DND-41 (cell line): Measurements from ENCODE around the gene NFIB.

ENCODE experiments used
- EZH2 ChIP-seq: IDR thresholded peaks from 3 replicates; pipeline ENCODE4 v1.6.1; 2012; ENCODE audit warnings: borderline replicate concordance, low read depth, mild to moderate bottlenecking, moderate library complexity, low read length, inconsistent platforms; ENCODE audit not compliant: severe bottlenecking
- TF ChIP-seq, protein P1 (sequence below): IDR thresholded peaks from 2 replicates; pipeline ENCODE4 v1.5.1; 2012; ENCODE audit warnings: borderline replicate concordance, low read length, moderate library complexity, mild to moderate bottlenecking; ENCODE audit not compliant: poor library complexity, severe bottlenecking; ENCODE audit errors: extremely low read depth

- TF ChIP-seq, protein P1, sequence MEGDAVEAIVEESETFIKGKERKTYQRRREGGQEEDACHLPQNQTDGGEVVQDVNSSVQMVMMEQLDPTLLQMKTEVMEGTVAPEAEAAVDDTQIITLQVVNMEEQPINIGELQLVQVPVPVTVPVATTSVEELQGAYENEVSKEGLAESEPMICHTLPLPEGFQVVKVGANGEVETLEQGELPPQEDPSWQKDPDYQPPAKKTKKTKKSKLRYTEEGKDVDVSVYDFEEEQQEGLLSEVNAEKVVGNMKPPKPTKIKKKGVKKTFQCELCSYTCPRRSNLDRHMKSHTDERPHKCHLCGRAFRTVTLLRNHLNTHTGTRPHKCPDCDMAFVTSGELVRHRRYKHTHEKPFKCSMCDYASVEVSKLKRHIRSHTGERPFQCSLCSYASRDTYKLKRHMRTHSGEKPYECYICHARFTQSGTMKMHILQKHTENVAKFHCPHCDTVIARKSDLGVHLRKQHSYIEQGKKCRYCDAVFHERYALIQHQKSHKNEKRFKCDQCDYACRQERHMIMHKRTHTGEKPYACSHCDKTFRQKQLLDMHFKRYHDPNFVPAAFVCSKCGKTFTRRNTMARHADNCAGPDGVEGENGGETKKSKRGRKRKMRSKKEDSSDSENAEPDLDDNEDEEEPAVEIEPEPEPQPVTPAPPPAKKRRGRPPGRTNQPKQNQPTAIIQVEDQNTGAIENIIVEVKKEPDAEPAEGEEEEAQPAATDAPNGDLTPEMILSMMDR: no peak
- TF ChIP-seq EZH2: no peak
Measured at GRCh38 chr9:14301006-14301405, 12.9 kb downstream of the NFIB start.
